H1 (cell line): ENCODE measurements around the gene TTC21A. TPM values are rescaled to one million over a fixed set of nuclear protein-coding genes. Genes with fewer than 3 reads are reported as not detected.

Experiments
- TAF7 ChIP-seq: optimal IDR thresholded peaks from 2 replicates; pipeline ENCODE3; 2011; ENCODE audit warnings: low read depth, mild to moderate bottlenecking, inconsistent platforms, low read length, moderate library complexity, borderline replicate concordance
- polyA plus RNA-seq, 7 experiments: library from polyadenylated mRNA; depleted of rRNA in 3 of 7; stranded (reverse) in 5 of 7; unstranded in 2 of 7; fragments of >200 nt in 5 of 7; fragments of 200-250 nt in 2 of 7; gene quantifications; 1 replicate in 5 of 7; 2 replicates in 1 of 7; 4 replicates in 1 of 7; pipeline versions ENCODE4 v1.2.1 to v1.2.3, GENCODE V29; 2011 to 2013; ENCODE audit warnings: missing spikeins in 2 of 7, mixed read lengths in 2 of 7
- total RNA-seq: library from RNA; stranded (reverse); fragmentation: NEBNext Ultra II Directional; extraction: Animal tissue kit (Norgen Biotek cat#: 25700); gene quantifications from 2 replicates; pipeline ENCODE4 v1.2.1, GENCODE V29; 2021

Gene TTC21A
- total and polyA plus RNA-seq, 2 of the 8 experiments (the other 6 are each of a cell fraction or from before 2014, with no cell fraction given), result 2.3 to 2.8 TPM

DNA sequence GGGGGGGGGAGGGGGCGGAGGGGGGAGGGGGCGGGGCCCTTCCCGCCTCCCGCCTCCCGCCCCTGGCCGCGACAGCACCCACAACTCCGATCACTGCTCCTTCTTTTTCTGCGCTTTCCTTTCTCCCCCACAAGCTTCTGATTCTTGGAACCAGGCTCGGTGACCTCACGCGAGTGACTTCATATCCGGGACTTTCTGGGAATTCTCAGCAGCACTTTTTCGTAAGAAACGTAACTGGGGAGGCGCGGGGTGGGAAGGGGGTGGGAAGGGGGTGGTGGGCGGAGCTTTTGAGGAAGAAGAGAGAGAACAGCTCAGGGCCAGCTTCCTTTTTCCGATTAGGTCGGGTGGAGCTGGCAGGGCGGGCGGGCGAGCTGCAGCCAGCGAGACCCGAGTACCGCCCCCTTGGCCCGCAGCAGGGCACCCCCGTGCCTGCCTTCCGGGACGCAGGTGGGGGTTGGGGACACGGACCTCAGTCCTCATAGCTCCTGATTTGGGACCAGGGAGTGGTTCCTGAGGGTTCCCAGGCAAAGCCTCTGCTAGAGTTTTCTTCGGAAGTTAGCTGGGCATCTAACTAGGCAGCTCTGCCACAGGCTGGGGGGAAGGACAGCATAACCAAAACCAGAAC is 70.3 kb downstream of the TTC21A start (continued):
- TF ChIP-seq TAF7, result peak; percentile 27
